ENCODE measurements around the gene TADA2B. TPM values are rescaled to one million over a fixed set of nuclear protein-coding genes. Genes with fewer than 3 reads are reported as not detected.

The TADA2B gene
- total and polyA plus RNA-seq, 2 experiments from 2014 or later: 3.6 to 11.4 TPM

- TF ChIP-seq ZNF462 (CRISPR knock-in tag; IDR thresholded peaks at IDR 0.05): no peak
- no peak for TF ChIP-seq CTCF (conservative IDR thresholded peaks at IDR 0.05; ENCODE audit: low read depth in 2 of 2)
- no peak for TF ChIP-seq ZNF331 (CRISPR knock-in tag; IDR thresholded peaks at IDR 0.05; ENCODE audit: low read depth)
These were observed 6.1 kb downstream of the TADA2B start (continued) for GRCh38 chr4:7049295-7049694.

- no peak overlapping the region for H3K4me3 ChIP-seq
- H3K27me3 ChIP-seq (ENCODE audit: insufficient read depth): no peaks in the 10 kb centered on the region
- no peaks in the 10 kb centered on the region for H3K36me3 ChIP-seq (ENCODE audit: insufficient read depth)
- DNase-seq (ENCODE audit: low spot score): no peak
- H3K27me3 Mint-ChIP-seq (ENCODE audit: insufficient read depth, low read depth, poor library complexity): peaks cover 10% of the 10 kb centered on the region
- H3F3A ChIP-seq (replicated peaks; ENCODE audit: low read depth): no peaks in the 10 kb centered on the region
- no peaks in the 10 kb centered on the region for H3K9me2 ChIP-seq (ENCODE audit: insufficient read depth)
- H3K79me2 ChIP-seq (replicated peaks; ENCODE audit: insufficient read depth): peaks cover 54% of the 10 kb centered on the region
- peaks cover 42% of the 10 kb centered on the region for H3K4me1 Mint-ChIP-seq
- H3K27ac Mint-ChIP-seq: peak overlapping the region; percentile 89
- ATAC-seq: no peak
- H3K4me2 ChIP-seq: no peak overlapping the region
- no peaks in the 10 kb centered on the region for H3K4me1 ChIP-seq (ENCODE audit: insufficient read depth)
- no peaks in the 10 kb centered on the region; the same call in 1 of the 3 replicates for H3K9me3 Mint-ChIP-seq
- H3K4me3 Mint-ChIP-seq: no peak overlapping the region
- H2AFZ ChIP-seq: no peak overlapping the region
- peaks cover 5% of the 10 kb centered on the region for H3K36me3 Mint-ChIP-seq (ENCODE audit: low read depth)
- H3K27ac ChIP-seq (ENCODE audit: low read depth): no peak overlapping the region
- H4K20me1 ChIP-seq (replicated peaks; ENCODE audit: insufficient read depth): peaks cover 45% of the 10 kb centered on the region
- TF ChIP-seq ZNF114 (CRISPR knock-in tag; IDR thresholded peaks at IDR 0.05) (no peak), ETS1 (IDR thresholded peaks at IDR 0.05) (no peak), CTCF (conservative IDR thresholded peaks at IDR 0.05; ENCODE audit: low read depth in 2 of 2) (no peak), POLR2AphosphoS5 (IDR thresholded peaks at IDR 0.05; ENCODE audit: low read depth) (no peak), ZNF331 (CRISPR knock-in tag; IDR thresholded peaks at IDR 0.05; ENCODE audit: low read depth) (no peak), REST (IDR thresholded peaks at IDR 0.05; ENCODE audit: unreplicated experiment) (no peak), CREB1 (CRISPR knock-in tag; IDR thresholded peaks at IDR 0.05; ENCODE audit: low read depth) (no peak), STAT1 (IDR thresholded peaks at IDR 0.05; ENCODE audit: unreplicated experiment) (no peak), EZH2 (IDR thresholded peaks at IDR 0.05; ENCODE audit: low read depth, unreplicated experiment) (no peak)
These were observed 6.6 kb downstream of the TADA2B start for GRCh38 chr4:7049739-7050138.

Measured in GM23338 (cell line).